ENCODE measurements around the gene SLIT3. TPM values are rescaled to one million over a fixed set of nuclear protein-coding genes. Genes with fewer than 3 reads are reported as not detected.

Gene SLIT3
- total RNA-seq, 4 donors from 2014 or later = 28.4 to 77.2 (median 63.8) TPM

DNA sequence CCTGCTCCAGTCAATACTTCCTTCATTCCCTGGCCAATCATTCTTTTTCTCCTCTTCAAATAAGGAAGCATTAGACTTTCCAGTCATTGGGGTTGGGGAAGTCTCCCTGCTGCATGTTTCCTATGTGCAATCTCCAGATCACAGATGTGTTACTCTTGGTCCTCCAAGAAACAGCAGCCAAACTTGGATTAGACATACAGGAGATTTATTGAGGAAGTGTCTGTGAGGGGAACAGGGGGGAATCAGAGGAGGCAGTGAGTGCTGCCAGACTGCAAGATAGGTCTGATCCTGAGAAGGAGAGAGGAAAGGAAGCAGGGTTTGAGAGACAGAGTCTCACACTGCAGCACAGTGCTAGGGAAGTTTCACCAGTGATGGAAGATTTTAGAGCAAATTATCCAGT lies 40.6 kb upstream of the SLIT3 start:
- intact Hi-C loops (cut with DNase I) = no loop called here
- TF ChIP-seq, protein P1, sequence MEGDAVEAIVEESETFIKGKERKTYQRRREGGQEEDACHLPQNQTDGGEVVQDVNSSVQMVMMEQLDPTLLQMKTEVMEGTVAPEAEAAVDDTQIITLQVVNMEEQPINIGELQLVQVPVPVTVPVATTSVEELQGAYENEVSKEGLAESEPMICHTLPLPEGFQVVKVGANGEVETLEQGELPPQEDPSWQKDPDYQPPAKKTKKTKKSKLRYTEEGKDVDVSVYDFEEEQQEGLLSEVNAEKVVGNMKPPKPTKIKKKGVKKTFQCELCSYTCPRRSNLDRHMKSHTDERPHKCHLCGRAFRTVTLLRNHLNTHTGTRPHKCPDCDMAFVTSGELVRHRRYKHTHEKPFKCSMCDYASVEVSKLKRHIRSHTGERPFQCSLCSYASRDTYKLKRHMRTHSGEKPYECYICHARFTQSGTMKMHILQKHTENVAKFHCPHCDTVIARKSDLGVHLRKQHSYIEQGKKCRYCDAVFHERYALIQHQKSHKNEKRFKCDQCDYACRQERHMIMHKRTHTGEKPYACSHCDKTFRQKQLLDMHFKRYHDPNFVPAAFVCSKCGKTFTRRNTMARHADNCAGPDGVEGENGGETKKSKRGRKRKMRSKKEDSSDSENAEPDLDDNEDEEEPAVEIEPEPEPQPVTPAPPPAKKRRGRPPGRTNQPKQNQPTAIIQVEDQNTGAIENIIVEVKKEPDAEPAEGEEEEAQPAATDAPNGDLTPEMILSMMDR (IDR thresholded peaks at IDR 0.05) = no peak
- no peak for TF ChIP-seq POLR2A (IDR thresholded peaks at IDR 0.05)
- no peak for DNase-seq
- no peak overlapping the region for H3K27ac ChIP-seq
- H3K4me3 ChIP-seq (replicated peaks in 1 of 3) = no peak overlapping the region
- peaks cover 9 to 15% of the 10 kb centered on the region in 2 donors for H3K4me1 ChIP-seq
- H3K36me3 ChIP-seq = no peaks in the 10 kb centered on the region
- no peaks in the 10 kb centered on the region for H3K27me3 ChIP-seq
- no peaks in the 10 kb centered on the region for H3K9me3 ChIP-seq

DNA sequence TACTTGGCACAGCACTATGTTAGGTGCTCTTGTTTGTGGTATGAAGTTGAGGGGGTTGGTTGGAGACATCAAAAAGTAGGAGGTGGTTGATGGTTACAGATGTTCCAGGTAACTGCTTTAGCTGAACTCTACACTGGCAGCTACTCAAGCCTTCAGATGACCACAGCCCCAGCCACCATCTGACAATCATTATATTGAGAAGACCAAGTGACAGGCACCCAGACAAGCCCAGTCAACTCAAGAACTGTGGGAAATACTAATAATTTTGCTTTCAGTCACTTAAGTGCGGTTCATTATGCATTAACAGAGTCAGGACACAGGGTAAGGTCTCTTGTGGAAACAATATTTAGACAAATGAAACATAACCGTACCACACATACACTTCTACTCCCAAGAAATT lies 38.9 kb upstream of the SLIT3 start:
- Histone ChIP-seq H3K4me1 (peaks cover 4 to 5% of the 10 kb centered on the region in 2 donors), H3K27ac (no peak overlapping the region), H3K9me3 (no peaks in the 10 kb centered on the region), H3K36me3 (no peaks in the 10 kb centered on the region), H3K27me3 (no peaks in the 10 kb centered on the region), H3K4me3 (replicated peaks in 1 of 3) (no peak overlapping the region)
- DNase-seq = no peak
- 91 to 92% methylated on average over 2 of the region's 2 CpGs for WGBS, 2 donors
- intact Hi-C loops (cut with DNase I) = no loop called here
- TF ChIP-seq, protein P1 (IDR thresholded peaks at IDR 0.05) = no peak
- TF ChIP-seq POLR2A (IDR thresholded peaks at IDR 0.05) = no peak

DNA sequence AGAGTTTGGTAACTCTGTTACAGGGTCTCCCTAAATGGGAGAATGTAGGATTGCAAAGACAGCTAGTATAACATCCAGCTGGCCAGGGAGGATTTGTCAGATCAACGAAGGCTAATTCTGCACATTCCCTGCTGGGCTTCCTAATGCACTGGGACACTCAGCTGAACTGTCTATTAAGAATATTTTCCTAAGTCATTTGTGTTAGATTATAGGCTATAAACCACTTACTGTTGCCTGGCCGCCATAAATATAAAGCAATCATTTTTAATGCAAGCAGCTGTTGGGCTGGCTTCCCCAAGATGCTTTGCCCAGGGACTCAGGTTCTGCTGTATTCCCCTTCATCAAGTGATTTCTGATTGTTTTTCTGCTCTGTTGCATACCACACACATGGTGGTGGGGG lies 35.3 kb upstream of the SLIT3 start:
- Histone ChIP-seq H3K9me3 (no peaks in the 10 kb centered on the region), H3K36me3 (no peaks in the 10 kb centered on the region), H3K27ac (no peak overlapping the region), H3K27me3 (no peaks in the 10 kb centered on the region), H3K4me1 (no peaks in the 10 kb centered on the region), H3K4me3 (replicated peaks in 1 of 3) (no peak overlapping the region)
- TF ChIP-seq POLR2A (IDR thresholded peaks at IDR 0.05) = no peak
- TF ChIP-seq, protein P1 (IDR thresholded peaks at IDR 0.05) = no peak
- no peak for DNase-seq
- intact Hi-C loops (cut with DNase I) = no loop called here
- 76 to 80% methylated on average over 2 of the region's 2 CpGs for WGBS, 2 donors

DNA sequence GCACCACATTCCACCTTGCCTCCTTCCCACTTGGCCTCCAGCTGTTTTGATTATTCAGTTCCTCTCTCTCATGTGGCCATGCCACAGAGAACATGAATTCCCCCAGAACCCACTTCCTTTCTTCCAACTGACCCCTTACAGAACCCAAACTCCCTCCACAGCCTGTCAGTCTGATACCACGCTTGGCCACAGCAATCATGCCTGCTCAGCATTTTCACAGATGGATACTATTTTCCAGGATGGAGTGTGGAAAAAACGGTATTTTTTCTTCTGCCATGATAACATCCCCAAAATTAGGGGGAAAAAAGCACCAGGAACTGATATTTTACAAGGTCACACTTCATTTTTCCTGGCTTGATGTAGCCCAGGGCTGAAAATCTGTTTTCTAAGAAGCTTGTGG lies 34.9 kb upstream of the SLIT3 start:
- no peaks in the 10 kb centered on the region for H3K4me1 ChIP-seq
- intact Hi-C loops (cut with DNase I) = no loop called here
- no peaks in the 10 kb centered on the region for H3K9me3 ChIP-seq
- no peak for DNase-seq
- WGBS, 2 donors = 79 to 84% methylated on average over 2 of the region's 2 CpGs
- no peak overlapping the region for H3K27ac ChIP-seq
- H3K27me3 ChIP-seq = no peaks in the 10 kb centered on the region
- H3K36me3 ChIP-seq = no peaks in the 10 kb centered on the region
- no peak for TF ChIP-seq POLR2A (IDR thresholded peaks at IDR 0.05)
- TF ChIP-seq, protein P1 (IDR thresholded peaks at IDR 0.05) = no peak
- no peak overlapping the region for H3K4me3 ChIP-seq (replicated peaks in 1 of 3)

DNA sequence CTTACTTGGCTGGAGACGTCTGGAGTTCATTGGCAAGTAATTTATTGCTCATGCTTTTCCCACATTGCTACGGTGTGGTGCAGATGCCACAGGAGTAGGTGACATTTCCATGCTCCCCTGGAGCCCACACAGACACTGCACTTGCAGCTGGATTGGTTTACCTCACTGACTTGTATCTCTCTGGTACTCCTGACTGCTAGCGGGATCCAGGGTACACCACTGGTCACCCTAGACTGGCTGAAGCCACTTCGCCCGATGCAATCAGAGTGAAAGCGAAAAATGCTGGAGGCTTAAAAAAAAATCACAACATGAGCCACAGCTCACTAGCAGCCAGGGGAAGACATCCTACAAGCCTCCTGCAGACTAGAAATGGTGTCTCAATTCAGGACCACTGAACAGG lies 32.6 kb upstream of the SLIT3 start:
- DNase-seq = no peak
- WGBS, 2 donors = 84 to 88% methylated on average over 6 of the region's 6 CpGs

More for the DNA sequence above, 32.6 kb upstream of the SLIT3 start:
- no peaks in the 10 kb centered on the region for H3K9me3 ChIP-seq
- H3K4me1 ChIP-seq = no peaks in the 10 kb centered on the region
- intact Hi-C loops (cut with DNase I) = no loop called here
- no peaks in the 10 kb centered on the region for H3K27me3 ChIP-seq
- no peak overlapping the region for H3K27ac ChIP-seq
- no peak overlapping the region for H3K4me3 ChIP-seq (replicated peaks in 1 of 3)
- H3K36me3 ChIP-seq = no peaks in the 10 kb centered on the region
- no peak for TF ChIP-seq POLR2A (IDR thresholded peaks at IDR 0.05)
- TF ChIP-seq, protein P1 (IDR thresholded peaks at IDR 0.05) = no peak
